HG03280 (cell line): ENCODE measurements around the gene CD248.
"Not testable (repeated sequence)": the region's sequence is repeated elsewhere in the genome, so short reads cannot be mapped to it uniquely, and the experiment has no call there.

Experiments used
- ATAC-seq: cut with Tn5 transposase; IDR thresholded peaks from one replicate; pipeline ENCODE4 v1.9.1; 2021; ENCODE audit warnings: mild to moderate bottlenecking, moderate library complexity; ENCODE audit not compliant: unreplicated experiment

Gene CD248

DNA sequence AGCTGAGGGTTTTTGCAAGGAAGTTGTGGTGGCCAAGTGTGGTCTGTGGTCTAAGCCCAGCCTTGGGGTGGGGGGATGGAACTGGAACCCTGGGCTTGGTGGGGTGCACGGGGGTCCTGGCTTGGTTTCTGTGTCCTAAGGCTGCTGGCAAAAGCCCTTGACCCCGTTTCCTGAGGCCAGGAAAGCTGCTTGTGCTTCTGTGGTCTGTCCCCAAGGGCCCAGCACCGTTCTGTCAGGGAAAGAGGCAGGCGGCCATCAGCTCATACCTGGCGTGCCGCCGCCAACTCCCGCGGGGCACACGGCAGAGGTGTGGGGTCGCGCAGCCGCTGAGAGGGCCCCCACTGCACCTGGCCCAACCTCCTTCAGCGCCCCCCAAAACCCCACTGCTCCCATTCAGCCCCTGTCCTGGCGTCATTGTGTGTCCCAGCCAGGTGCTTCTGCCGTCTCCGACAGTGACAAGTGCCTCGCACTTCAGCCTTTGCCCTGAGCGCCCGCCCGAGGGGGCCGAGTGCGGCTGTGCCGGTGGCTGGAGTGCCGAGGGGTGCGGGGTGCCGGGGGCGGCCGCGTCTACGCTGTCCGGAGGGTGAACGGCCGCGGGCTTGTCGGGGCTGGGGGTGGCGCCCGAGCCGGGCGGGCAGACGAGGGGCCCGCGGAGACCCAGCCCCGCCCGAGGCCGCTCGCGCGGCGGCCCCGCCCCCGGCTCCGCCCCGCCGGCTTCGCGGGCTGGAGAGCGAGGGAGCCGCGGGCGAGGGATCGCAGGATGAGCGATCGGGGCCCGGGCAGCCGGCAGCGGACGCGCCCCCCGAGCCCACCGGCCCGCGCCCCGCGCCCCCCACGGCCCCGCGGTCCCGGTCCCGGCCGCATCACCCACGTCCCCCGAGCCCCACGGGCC lies 39.1 kb downstream of the CD248 start, which contains the start of gene CNIH2:
Gene CNIH2 (plus strand): TSS at position 705 of the 892 bp plus-strand sequence. CDS start 282 bp downstream, outside the sequence.
- ATAC-seq: no peak

DNA sequence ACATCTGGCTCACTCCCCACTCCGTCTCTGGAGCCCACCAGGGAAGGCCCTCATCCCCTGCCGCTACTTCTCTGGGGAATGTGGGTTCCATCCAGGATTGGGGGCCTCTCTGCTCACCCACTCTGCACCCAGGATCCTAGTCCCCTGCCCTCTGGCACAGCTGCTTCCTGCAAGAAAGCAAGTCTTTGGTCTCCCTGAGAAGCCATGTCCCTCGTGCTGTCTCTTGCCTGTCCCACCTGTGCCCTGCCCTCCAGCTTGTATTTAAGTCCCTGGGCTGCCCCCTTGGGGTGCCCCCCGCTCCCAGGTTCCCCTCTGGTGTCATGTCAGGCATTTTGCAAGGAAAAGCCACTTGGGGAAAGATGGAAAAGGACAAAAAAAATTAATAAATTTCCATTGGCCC lies 39.8 kb downstream of the CD248 start:
- not testable (repeated sequence) for ATAC-seq

DNA sequence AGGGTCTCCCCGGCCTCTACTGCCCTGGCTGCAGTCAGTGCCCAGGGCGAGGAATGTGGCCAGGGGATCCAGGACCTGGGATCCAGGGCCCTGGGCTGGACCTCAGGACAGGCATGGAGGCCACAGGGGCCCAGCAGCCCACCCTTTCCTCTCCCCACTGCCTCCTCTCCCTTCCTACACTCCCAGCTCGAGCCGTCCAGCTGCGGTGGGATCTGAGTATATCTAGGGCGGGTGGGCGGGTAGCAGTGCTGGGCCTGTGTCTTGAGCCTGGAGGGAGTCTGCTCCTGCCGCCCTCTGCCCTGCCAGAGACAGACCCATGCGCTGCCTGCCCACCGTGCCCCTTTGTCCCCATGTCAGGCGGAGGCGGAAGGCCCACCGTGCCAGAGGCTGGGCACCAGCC lies 40.2 kb downstream of the CD248 start:
- ATAC-seq: not testable (repeated sequence)

DNA sequence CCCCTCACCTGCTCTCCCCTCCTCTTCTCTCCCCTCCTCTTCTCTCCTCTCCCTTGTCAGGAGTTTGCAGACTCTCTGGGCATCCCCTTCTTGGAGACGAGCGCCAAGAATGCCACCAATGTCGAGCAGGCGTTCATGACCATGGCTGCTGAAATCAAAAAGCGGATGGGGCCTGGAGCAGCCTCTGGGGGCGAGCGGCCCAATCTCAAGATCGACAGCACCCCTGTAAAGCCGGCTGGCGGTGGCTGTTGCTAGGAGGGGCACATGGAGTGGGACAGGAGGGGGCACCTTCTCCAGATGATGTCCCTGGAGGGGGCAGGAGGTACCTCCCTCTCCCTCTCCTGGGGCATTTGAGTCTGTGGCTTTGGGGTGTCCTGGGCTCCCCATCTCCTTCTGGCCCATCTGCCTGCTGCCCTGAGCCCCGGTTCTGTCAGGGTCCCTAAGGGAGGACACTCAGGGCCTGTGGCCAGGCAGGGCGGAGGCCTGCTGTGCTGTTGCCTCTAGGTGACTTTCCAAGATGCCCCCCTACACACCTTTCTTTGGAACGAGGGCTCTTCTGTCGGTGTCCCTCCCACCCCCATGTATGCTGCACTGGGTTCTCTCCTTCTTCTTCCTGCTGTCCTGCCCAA lies 40.7 kb downstream of the CD248 start:
- no peak for ATAC-seq

DNA sequence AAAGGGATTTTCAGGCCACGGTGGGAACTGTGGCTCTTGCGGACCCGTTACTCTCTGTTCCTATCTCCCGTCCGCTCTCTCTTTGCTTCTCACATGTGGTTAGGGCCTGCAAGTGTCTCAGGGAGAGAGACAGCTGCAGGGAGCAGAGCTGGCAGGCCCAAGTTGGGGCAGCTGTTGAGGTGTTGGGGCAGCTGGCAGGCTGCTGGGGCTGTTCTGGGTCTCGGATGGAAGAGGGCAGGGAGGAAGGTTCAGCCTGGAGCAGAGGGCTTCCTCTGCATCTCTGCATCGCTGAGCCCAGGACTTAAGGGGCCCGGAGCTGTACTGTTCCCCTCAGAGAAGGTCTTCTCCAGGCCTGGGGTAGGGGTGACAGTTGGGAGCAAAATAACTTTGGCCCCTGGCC lies 41.4 kb downstream of the CD248 start:
- no peak for ATAC-seq

DNA sequence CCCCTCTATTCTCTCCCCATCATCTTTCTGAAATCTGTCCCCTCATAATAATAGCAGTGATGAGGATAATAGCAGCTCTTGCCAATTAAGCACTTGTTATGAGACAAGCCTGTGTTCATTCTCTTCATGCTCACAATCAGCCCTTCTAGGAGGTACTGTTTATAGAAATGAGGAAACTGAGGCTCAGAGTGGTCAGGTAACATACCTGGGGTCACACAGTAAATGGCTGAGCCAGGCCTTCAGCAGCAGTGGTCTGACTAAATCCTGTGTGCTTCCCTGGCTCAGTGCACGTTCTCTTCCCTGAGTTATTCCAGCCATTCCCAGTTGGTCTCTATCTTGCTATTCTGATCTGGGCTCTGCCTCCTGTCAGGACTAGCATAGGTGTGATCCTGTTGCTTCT lies 42.6 kb downstream of the CD248 start:
- no peak for ATAC-seq

DNA sequence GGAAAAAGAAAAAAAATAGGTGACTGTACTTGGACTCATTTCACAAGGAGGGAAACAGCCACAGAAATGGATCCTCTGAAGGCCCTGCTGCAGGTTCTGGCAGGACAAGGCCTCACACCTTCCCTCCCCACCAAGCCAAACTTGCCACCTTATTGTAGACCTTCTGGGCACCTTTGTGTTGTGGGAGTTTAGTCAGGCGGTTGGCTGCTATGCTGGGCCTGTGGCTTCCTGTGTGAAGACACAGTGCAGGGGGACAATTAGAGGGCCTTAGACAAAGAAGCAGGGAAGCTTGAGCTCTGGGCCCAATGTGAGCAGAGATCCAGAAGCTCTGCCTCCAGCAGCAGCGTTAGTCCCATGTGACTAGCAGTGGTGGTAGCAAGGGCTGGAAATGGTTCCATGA lies 44.2 kb downstream of the CD248 start:
- no peak for ATAC-seq

DNA sequence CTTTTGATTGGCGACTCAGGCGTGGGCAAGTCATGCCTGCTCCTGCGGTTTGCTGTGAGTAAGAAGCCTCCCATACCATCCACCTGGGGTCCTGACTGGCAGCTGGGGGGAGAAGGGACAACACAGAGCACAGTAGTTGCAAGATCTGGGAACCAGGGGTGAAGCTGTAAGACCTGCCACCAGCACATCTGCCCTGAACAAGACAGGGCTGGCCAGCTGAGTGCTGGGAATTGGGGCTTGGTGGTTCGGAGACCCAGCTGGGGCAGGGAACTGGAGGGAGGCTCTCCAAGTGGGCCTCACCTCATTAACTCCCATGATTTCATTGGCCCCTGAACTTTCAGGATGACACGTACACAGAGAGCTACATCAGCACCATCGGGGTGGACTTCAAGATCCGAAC lies 45.0 kb downstream of the CD248 start:
- ATAC-seq: no peak

DNA sequence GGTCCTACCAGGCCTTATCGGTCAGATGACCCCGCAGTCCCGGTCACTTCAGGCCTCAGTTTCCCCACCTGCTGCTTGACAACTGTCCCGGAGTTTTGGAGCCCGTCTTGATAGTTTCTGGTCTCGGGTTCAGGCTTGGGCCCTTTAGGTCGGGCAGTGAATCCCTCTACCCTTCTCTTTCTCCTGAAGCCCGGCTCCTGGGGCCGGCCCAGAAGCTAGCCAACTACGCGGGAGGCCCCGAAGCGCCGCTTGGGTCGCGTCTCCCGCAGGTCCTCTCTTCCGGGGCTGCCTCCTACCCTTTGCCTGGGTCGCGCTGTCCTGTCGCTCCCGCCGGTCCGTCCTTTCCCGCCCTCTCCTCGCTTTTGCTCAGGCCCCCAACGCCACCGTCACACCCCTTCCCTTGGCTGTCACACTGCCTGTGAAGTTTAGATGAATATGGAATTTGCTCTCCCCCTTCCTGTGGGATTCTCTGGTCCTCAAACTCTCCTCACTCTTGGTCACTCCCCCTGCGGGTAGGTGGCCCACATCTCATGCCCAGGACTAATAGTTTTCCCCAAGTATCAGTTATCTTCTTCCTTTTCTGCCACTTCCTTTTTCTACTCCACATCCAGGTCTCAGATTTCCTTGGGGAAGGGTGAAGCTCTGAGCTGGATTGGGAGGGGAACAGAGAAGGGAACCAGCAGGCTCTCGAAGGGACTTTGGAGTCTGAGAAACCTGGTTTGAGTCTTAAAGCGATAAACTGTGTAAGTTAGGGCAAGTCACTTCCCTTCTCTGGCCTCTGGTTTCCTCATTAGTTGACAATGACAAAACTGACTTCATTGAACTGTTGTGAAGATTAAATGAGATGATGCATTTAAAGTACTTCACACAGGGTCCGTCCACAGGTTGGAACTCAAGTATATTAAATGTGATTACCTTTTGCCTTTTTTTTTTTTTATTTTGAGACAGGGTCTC lies 47.6 kb downstream of the CD248 start:
- ATAC-seq: no peak

DNA sequence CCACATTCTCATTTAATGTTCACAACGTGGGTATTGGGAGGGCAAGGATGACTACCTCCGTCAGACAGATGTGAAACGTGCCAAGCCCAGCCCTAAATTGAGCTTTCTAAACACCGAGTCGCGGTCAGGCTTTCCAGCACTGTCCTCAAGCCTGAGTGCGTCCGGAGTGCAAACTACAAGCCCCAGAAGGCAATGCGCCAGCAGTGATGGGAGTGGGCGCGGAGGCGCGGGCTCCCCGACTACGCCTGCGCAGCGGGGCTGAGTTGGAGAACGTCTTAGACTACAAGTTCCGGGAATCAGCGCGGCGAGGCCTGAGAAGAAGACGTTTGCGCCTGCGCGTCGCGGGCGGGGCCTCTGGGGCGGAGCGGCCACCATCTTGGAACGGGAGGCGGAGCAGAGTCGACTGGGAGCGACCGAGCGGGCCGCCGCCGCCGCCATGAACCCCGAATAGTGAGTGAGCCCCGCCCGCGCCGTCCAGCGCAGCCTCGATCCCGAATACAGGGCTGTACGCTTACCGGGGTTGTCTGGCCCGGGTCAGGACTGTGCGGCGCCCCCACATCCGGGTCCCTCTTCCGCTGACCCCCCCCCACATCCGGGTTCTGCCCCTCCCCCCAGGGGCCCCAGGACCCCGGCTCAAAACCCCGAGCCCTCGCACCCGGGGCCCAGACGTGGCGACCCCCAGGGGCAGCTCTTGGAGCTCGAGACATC lies 48.4 kb downstream of the CD248 start, which contains the start of gene RAB1B:
Gene RAB1B (plus strand): TSS at position 396 of the 708 bp plus-strand sequence. CDS start 41 bp downstream, at position 437.
- ATAC-seq: peak; percentile 77

DNA sequence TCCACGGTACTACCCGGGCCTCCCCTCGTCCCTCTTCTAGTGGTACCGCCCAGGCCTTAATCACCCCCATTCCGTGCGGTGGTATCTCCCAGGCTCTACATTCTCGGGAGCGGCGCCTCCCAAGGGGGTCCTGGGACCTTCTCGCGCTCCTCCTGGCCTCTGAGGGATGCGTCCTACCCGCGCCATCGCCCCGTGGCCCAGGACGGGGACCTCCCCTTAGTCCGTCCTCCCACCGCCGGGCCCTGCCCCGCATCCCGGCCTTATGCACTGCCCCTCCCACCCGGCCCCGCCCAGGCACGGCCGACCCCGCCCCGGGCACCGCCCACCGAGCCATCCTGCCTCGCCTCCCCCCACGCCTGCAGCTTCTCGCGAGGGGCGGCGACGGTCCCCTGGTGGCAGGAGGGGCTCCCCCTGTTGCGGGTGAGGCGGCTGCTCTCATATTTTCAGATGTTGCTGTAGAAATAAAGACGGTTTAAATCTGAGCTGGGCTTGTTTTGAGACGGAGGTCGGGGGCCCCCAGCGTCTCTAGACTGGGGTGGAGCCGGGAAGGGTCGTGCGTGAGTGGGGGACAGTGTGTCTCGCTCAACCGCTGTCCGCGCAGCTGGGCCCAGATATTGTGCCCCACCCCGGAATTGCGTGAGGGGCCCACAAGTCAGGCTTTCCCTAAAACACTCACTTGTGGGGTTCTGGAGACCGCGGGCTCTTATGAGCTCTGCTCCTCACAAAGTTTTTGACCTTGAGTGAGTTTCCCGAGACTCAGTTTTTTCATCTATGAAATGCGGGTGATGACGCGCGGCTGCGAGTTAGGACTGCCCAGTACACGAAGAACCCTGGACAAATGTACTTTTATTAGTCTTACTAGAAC lies 49.2 kb downstream of the CD248 start:
- peak; percentile 46 for ATAC-seq

DNA sequence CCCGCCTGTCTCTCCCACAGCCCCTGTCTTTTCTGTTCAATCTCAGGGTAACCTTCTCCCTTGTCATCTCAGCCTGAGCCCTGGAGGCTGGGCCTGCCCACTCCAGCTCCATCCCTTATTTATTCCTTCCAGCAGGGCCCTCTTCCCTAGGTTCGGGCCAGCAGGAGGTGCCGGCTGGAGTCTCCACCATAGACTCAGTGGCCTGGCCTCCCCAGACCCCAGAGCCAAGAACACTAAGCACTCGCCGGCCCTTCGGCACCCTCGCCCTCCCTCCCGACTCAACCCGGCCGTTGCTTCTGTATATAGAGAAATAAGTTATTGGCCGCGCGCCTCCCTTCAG lies 49.8 kb downstream of the CD248 start:
- no peak for ATAC-seq

DNA sequence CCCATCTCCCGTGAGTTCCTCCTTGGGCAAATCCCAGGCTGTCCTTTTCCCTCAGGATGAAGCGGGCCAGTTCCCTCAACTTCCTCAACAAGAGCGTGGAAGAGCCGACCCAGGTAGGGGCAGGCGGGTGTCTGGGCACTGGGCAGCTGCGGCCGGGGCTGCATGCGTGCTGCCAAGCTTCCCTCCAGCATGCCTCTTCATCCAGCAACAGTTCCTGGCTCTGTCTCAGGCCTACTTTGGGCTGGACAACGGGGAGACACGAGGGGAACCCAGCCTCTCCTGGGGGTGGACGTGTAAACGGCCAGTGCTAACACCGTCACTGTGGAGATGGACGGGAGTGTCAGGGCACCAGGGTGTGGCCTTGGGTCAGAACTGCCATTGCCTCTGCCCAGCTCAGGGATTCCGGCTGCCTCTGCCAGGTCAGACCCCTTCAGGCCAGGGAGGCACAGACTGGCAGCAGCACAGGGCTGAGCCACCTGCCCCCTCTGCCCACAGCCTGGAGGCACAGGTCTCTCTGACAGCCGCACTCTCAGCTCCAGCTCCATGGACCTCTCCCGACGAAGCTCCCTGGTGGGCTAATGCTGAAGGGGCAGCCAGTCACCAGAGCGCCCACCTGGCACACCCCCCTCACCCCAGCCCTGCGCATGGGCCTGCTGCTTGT lies 50.3 kb downstream of the CD248 start:
- ATAC-seq: no peak

DNA sequence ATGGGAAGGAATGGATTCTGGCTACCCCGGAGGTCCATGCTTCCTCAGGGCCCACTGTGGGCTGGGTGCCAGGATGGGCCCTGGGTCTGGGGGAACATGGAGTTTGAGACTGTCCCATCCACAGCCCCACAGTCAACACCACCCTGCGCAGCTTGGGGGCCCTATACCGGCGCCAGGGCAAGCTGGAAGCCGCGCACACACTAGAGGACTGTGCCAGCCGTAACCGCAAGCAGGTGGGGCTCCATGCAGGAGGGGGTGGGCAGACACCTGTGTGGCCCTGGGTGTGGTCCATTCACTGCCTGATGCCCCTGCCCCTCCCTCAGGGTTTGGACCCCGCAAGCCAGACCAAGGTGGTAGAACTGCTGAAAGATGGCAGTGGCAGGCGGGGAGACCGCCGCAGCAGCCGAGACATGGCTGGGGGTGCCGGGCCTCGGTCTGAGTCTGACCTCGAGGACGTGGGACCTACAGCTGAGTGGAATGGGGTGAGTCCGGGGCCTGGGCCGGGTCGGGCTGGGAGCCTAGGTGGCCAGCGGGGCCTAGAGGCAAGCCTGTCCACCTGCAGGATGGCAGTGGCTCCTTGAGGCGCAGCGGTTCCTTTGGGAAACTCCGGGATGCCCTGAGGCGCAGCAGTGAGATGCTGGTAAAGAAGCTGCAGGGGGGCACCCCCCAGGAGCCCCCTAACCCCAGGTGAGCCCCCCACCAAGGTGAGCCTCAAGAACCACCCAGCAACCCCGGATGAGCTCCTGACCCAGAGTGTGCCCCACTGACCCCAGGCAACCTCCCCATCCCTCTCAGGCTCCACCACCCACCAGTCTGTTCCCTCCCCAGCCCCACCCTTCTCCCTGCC lies 51.1 kb downstream of the CD248 start:
- ATAC-seq: no peak

DNA sequence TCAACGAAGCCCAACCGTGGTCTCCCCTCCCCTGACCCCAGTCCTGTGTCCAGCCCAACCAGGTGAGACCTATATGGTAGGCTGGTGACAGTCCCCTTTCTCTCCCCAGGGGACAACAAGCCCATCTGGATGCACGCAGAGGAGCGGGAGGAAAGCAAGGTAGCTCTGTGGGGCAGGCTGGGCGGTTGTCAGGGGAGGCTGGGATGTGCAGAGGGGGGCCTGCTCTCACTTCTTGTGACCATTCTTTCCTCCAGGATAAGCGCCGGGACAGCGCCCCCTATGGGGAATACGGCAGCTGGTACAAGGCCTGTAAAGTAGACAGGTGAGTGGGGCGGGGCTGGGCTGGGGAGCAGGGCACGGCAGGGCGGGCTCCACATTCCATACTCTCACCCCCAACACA lies 51.9 kb downstream of the CD248 start:
- ATAC-seq: no peak
